ENCODE results near the gene DIPK1B.

DNA sequence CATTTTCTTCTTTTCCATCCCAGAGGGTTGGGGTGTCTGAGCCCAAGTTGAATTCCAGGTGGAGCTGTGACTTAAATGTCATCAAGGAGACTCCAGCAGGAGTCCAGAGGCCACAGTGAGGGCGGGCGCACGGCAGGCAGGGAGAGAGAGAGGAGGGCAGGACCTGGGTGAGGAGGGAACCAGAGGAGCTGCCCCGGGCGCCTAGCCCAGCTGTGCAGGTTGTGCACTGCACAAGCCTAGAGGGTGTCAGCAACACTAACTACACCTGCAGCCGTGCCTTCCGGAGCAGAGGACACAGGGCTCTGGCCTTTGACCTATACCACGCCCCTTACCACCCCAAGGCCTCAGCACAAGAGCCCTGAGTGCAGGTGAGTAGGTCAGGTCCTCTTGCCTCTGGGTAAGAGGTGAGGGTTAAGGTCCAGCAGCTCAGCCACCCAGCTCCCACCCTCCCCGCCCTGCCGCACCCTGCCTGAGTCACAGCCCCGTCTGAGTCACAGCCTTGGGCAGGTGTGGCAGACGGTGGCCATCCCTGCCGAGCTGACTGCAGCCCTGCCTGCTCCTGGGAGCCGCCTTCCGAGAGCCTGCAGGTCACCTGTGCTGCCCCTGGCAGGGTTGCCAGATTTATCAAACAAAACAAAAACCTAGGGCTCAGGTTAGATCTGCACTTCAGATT lies 18.7 kb upstream of the DIPK1B start:
- TF ChIP-seq, protein P1, sequence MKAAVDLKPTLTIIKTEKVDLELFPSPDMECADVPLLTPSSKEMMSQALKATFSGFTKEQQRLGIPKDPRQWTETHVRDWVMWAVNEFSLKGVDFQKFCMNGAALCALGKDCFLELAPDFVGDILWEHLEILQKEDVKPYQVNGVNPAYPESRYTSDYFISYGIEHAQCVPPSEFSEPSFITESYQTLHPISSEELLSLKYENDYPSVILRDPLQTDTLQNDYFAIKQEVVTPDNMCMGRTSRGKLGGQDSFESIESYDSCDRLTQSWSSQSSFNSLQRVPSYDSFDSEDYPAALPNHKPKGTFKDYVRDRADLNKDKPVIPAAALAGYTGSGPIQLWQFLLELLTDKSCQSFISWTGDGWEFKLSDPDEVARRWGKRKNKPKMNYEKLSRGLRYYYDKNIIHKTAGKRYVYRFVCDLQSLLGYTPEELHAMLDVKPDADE (IDR thresholded peaks at IDR 0.05) = no peak
- TF ChIP-seq, protein P2, sequence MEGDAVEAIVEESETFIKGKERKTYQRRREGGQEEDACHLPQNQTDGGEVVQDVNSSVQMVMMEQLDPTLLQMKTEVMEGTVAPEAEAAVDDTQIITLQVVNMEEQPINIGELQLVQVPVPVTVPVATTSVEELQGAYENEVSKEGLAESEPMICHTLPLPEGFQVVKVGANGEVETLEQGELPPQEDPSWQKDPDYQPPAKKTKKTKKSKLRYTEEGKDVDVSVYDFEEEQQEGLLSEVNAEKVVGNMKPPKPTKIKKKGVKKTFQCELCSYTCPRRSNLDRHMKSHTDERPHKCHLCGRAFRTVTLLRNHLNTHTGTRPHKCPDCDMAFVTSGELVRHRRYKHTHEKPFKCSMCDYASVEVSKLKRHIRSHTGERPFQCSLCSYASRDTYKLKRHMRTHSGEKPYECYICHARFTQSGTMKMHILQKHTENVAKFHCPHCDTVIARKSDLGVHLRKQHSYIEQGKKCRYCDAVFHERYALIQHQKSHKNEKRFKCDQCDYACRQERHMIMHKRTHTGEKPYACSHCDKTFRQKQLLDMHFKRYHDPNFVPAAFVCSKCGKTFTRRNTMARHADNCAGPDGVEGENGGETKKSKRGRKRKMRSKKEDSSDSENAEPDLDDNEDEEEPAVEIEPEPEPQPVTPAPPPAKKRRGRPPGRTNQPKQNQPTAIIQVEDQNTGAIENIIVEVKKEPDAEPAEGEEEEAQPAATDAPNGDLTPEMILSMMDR (conservative IDR thresholded peaks at IDR 0.05; ENCODE audit: low read depth in 2 of 2) = no peak
- TF ChIP-seq POLR2AphosphoS5 (IDR thresholded peaks at IDR 0.05; ENCODE audit: low read depth) = no peak
- TF ChIP-seq, protein P3, sequence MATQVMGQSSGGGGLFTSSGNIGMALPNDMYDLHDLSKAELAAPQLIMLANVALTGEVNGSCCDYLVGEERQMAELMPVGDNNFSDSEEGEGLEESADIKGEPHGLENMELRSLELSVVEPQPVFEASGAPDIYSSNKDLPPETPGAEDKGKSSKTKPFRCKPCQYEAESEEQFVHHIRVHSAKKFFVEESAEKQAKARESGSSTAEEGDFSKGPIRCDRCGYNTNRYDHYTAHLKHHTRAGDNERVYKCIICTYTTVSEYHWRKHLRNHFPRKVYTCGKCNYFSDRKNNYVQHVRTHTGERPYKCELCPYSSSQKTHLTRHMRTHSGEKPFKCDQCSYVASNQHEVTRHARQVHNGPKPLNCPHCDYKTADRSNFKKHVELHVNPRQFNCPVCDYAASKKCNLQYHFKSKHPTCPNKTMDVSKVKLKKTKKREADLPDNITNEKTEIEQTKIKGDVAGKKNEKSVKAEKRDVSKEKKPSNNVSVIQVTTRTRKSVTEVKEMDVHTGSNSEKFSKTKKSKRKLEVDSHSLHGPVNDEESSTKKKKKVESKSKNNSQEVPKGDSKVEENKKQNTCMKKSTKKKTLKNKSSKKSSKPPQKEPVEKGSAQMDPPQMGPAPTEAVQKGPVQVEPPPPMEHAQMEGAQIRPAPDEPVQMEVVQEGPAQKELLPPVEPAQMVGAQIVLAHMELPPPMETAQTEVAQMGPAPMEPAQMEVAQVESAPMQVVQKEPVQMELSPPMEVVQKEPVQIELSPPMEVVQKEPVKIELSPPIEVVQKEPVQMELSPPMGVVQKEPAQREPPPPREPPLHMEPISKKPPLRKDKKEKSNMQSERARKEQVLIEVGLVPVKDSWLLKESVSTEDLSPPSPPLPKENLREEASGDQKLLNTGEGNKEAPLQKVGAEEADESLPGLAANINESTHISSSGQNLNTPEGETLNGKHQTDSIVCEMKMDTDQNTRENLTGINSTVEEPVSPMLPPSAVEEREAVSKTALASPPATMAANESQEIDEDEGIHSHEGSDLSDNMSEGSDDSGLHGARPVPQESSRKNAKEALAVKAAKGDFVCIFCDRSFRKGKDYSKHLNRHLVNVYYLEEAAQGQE (IDR thresholded peaks at IDR 0.05; ENCODE audit: unreplicated experiment) = no peak
- no peak for TF ChIP-seq NANOG (IDR thresholded peaks at IDR 0.05; ENCODE audit: borderline replicate concordance)
- TF ChIP-seq EZH2 (IDR thresholded peaks at IDR 0.05; ENCODE audit: low read depth, unreplicated experiment) = no peak
- no peak for TF ChIP-seq STAT1 (IDR thresholded peaks at IDR 0.05; ENCODE audit: unreplicated experiment)
- no peak for TF ChIP-seq CREB1 (CRISPR knock-in tag; IDR thresholded peaks at IDR 0.05; ENCODE audit: low read depth)
- TF ChIP-seq EZH2phosphoT487 (IDR thresholded peaks at IDR 0.05; ENCODE audit: unreplicated experiment) = no peak
- no peak for TF ChIP-seq JUNB (IDR thresholded peaks at IDR 0.05; ENCODE audit: unreplicated experiment)
- no peak for TF ChIP-seq ZNF114 (CRISPR knock-in tag; IDR thresholded peaks at IDR 0.05)
- no peak for TF ChIP-seq ZNF331 (CRISPR knock-in tag; IDR thresholded peaks at IDR 0.05; ENCODE audit: low read depth)

All from GM23338 (cell line).